GM21717 (cell line): ENCODE results near the gene SORCS2.

Source experiments
- ATAC-seq: cut with Tn5 transposase; IDR thresholded peaks from one replicate; pipeline ENCODE4 v1.9.1; 2021; ENCODE audit warnings: mild to moderate bottlenecking, moderate library complexity; ENCODE audit not compliant: unreplicated experiment

SORCS2 gene

DNA sequence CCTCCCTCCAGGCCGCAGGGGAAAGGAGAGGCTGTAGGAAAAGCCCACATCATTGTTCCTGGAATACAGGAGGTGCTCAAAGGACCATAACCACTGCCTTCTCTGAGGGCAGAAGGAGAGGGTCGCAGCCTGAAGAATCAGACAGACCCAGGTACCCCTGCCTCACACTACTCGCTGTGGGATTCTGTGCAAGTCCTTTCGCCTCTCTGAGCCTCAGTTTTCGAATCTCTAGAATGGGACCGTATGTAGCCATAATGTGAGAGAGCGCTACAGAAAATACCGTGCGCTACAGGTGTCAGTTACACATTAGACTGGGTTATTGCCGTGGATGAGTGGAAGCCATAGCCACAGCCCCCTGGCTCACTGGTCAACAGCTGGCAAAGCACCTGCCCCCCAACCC lies 320.6 kb downstream of the SORCS2 start:
- no peak for ATAC-seq

DNA sequence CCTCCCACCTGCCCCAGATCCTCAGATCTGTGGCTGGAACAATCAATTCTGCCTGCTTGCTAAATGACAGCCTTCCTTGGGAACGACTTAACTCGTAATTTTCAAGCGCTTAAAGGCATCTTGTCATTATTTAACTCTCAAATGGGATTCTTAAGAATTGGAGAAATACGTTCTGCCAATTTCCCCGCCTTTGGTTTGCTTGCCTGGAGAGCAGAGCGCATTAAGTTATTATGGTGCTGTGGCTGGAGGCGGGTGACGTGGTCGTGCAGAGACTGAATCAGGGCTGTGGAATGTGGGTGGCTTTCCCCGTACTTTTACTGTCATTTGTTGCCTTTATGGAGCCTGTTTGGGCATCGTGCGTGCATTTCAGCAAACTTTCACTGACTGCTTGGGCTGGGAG lies 321.3 kb downstream of the SORCS2 start:
- ATAC-seq, result no peak

DNA sequence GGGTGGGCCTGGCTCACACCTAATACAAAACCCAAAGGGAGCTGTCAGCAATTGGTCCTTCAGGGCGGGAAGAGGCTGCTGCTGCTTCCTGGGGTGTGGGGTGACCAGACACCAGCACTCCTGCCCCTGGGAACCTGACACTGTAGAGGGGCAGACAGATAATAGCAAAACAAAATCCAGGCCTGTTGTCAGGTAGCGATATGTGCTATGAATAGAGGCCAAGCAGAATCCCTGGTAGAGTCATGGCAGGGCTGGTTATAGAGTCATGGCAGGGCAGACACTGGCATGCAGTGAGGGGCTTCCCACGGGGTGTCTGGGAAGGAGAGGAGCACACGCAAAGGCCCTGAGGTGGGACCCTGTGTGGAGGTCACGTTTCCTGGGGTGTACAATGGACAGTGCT lies 321.9 kb downstream of the SORCS2 start:
- no peak for ATAC-seq

DNA sequence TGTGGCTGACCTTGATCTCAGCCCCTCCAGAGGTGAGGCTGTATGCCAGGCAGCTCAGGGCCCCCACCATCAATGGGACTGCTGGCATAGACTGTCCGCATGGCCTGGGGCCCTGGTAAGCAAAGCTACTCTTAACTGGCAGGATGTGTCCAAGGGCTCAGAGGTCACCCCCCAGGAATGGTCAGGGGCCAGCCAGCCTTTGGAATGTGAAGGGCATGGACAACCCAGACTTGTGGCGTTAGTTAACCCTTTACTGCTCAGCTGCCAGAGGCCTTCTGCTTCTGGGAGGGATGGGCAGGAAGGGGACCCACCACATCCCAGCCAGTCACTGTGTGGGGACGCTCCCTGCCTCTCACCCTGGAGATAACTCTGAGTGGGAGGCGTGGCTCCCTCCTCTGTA lies 322.5 kb downstream of the SORCS2 start:
- ATAC-seq, result no peak

DNA sequence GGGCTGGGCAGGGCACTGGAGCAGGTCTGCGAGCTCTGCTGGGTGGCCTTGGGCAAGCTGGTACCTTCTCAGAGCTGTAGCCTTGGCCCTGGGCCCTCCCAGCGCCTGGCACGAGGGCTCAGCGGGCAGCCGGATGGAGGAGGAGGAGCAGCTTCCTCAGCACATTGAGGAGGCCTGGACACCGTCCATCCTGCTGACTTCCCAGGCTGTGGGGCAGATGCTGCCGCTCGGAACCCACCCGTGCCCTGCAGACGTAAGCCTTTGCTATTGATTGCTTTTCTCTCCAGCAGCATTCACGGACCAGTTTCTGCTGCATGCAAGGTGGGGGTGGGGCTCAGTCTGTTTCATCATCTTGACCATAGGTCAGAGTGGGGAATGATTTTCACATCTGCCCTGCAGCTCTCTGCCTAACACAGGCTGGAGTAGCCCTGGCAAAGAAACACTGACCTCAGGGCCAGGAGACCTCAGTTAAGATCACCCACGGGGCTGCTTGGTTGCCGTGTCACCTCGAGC lies 323.1 kb downstream of the SORCS2 start:
- ATAC-seq, result no peak

DNA sequence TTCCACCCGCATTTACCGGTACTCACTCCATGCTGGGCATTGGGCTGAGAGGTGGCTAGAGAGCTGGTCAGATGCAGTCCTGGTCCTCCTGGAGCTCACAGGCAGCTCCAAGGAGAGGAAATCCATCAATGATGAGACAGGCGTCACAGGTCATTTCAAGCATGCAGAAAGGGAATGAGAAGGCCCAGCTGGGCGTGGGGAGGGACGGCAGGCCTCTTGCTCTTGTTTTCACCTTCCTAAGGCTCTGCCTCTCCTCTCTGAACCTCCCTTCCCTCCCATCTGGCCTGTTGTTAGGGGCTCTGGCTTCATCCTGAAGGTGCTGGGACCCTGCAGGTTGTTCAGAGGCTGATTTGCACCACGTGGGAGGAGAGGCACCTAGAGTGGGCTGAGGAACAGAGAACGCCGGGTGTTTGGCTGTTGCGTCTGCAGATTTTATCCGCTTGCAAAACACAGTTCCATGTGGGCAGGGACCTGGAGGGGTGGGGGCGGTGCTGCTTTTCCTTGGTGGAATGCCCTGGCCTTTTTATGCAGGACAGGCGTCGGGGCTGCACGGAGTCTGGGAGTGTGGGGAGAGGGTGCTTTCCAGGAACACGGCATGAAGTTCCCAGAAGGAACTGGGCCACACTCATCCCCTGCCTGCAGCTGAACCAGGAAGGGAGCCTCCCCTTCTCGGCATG lies 323.9 kb downstream of the SORCS2 start:
- no peak for ATAC-seq

DNA sequence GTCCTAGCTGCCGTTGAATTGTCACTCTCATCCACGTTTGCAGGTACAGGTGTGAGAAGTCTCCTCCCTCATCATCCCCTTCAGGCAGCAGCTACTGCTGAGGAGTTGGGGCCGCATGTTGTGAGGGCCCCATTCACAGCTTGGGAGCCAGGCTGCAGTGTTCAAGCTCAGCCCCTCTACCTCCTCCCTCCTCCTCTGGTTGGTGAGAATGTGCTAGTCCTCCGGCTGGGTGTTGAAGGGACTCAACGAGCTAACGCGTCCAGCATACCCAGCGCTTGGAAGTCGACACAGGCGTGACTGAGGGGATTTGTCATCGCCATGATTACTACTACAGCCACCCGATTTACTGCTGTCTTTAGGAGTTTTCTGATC lies 324.4 kb downstream of the SORCS2 start:
- no peak for ATAC-seq

DNA sequence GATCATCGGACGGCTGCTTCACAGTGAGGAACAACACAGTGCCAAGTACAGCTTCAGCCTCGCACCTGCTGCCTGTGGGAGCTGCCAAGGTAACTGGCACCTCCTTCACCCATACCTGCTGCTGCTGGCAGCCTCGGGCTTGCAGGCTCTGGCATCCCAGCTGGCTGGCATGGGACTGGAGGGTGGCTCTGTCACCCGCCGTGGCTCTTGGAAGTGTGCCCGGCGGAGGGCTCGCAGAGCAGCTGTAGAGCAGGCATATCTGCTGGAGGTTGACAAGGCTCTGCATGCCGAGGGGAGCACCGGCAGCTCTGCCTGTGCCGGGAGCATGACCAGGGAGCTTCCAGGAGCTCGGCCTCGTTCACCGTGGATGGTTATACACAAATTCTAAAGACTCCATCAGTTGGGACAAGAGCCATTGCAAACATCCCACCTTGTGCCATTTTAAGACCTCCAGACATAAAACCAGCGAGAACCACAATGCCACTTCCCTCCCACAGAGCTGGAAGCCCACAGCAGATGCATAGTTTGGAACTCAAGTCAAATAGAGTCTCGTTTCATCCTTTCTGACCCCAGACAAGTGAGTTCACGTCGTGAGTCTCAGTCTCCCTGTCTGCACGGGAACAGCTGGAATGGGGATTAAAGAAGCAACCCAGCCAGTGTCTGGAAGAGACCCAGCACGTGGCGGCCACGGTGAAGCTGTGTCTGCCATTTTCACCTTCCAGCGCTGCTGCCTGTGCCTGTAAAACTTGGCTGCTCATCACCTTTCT lies 326.7 kb downstream of the SORCS2 start:
- ATAC-seq, result no peak

DNA sequence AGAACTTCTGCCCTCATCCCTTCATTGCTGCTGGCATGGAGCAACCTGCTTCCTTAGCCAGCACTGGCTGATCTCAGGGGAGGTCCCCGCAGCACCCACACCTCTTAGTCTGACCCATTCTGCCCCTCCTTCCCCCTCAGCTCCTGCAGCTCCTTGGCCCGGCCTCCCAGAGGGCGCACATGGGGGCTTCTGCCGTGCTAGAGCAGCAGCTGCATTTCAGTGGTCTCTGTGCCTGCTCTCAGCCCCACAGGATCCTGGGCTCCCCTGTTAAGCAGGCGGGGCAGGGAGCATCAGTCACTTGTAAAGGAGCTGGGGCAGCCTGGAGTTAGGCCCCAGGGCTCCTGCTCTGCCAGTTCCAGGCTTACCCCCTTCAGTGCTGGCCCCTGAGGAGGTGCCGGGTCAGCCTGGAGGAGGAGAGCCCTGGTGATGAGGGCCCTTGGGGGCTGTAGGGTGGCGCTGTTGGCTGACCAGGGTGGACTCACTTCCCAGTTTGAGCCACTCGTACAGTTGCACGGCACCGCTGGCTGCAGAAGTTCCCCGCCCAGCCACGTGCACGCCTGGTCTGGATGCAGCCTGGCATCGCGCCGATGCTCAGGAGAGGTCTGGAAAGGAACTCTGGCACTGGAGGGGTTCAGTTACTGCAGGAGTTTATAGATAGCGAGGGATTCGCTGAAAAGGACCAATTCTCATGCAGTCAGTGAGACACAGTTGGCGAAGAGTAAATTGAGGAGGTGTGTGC lies 327.5 kb downstream of the SORCS2 start:
- no peak for ATAC-seq

DNA sequence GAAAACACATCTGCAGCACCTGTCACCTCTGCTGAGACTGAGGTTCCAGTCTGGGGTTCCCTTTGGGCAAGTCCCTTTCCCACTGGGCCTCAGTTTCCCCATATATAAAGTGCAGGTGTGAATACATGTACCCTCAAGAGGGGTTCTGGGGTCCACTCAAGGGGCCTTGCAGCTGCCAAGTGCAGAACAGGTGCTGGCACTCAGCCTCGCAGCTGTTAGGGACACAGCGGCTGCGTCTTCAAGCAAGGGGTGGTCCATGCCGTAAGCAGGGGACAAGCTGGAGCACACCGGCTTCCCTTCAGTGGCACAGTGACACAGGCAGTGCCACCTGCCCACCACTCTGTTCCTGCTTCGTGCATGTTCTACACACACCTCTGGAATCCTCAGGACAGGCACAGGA lies 329.3 kb downstream of the SORCS2 start:
- ATAC-seq, result no peak

DNA sequence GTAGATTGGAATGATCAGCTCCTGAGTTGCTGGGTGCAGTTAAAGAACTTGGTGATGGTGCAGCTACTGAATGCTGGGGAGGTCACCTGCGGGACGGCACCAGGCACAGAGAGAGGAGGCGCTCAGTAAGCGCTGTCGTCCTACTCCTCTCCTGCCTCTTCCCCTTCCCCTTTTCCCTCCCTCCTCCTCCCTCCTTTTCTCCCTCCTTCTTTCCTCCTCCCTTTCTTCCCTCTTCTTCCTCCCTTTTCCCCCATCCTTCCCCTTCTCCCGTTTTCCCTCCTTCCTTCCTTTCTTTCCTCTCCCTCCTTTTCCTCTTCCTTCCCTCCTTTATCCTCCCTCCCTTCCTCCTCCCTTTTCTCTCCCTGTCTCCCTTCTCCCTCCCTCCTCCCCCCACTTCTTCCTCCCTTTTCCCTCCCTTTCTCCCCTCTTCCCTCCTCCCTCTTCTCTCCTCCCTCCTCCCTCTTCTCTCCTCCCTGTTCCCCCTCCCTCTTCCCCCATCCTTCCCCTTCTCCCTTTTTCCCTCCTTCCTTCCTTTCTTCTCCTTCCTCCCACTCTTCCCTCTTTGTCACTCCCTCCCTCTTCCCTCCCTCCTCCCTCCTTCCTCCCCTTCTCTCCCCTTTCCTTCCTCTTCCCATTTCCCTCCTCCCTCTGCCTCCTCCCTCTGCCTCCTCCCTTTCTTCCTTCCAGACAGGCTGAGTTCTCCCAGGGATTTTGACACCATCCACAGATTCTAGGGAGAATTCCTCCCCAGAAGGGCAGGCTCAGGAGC lies 330.3 kb downstream of the SORCS2 start:
- no peak for ATAC-seq

DNA sequence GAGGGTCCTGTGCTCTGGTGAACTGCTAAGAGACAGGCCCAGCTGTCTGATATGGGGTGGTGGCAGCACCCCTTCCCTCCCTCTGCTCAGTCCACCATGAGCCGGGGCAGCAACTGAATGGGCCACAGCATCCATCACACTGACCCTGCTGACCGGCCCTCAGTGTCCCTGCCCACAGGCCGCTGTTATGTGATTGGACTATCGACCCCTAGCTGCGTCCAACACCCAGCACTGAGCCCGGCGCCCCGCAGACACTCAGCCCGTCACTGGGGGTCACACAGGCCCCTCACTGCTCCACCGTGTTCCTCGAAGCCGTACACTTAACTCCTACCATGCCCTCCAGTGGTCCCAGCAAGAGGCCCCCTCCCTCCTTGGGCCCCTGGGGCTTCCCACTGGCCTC lies 331.2 kb downstream of the SORCS2 start:
- ATAC-seq, result no peak

DNA sequence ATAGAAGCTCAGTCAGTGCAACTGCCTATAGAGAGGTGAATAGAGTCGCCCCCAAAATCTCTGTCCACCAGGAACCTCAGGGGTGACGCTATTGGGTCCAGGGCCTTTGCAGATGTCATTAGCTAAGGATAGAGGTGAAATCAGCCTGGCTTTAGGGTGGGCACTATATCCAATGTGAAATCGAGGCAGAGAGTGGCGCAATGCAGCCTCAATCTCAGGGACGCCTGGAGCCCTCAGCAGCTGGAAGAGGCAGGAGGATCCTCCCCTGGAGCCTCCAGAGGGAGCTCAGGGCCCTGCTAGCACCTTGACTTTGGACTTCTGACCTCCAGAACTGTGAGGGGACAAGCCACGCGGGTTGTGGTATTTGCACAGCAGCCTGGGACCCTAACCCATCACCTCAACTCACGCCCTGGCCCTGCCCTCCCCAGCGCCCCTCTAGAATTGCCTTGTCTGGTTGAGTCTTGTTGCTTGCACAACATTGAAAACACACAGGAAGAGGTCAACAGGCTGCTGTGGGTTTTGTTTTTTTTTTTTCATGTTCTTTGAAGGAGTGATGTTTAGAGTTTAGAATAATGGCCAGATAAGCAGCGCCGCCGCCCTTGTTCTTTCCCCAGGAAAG lies 331.8 kb downstream of the SORCS2 start:
- ATAC-seq, result no peak

DNA sequence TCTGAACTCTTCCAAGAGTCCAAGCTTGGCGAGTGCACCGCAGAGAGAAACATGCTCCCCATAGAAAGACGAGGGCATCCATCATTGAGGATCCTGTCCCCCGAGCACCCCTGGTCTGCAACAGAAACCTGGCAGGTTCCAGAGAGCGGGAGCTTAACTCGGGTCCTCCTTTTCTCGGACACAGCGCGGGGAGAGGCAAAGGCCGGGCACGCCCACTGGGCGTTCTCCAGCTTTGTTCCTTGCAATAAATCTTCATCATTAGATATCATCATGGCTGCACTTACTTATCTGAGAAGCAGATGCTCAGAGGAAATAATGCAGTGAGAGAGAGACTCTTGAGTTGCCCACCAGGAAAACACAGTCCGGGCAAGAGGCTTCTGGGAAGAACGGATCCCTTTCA lies 332.5 kb downstream of the SORCS2 start:
- ATAC-seq, result no peak

DNA sequence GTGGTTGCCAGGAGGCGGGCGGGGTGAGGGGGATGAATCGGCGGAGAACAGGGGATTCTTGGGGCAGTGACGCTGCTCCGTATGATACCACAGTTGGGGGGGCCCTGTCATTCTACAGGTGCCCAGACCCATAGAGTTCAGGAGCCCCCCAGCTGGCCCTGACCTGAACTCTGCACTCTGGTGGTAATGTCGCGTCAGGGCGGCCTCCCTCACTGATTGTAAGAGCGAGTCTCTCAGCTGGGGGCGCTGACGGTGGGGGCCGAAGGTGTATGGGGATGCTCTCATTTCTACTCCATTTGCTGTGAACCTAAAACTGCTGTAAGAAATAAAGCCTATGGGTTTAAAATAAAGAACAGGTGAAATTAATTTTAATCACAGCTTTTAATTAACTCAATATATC lies 334.2 kb downstream of the SORCS2 start:
- no peak for ATAC-seq

DNA sequence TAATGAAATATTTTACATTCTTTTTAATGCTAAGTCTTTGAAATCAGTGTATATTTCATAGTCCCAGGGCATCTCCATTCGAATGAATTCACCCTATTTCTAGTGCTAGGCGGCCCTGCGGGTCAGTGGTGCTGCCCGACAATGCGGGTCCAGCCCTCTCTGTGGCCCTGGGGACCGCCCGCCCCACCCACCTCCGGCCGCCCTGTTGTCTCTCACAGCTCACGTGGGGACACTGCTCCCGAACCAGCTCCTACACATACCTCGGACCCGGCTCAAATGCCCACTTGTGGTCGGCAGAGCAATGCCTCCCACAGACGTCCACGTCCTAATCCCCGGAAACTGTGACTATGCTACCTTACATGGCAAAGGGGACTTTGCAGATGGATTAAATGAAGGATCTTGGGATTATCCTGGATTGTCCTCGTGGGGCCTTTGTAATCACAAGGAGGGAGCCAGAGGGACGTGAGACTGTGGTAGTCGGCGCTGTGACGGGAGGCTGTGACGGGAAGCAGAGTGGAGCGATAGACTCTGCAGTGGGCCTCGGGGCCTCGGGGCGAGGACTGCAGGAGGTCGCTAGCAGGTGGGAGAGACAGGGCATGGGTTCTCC lies 334.7 kb downstream of the SORCS2 start:
- no peak for ATAC-seq

DNA sequence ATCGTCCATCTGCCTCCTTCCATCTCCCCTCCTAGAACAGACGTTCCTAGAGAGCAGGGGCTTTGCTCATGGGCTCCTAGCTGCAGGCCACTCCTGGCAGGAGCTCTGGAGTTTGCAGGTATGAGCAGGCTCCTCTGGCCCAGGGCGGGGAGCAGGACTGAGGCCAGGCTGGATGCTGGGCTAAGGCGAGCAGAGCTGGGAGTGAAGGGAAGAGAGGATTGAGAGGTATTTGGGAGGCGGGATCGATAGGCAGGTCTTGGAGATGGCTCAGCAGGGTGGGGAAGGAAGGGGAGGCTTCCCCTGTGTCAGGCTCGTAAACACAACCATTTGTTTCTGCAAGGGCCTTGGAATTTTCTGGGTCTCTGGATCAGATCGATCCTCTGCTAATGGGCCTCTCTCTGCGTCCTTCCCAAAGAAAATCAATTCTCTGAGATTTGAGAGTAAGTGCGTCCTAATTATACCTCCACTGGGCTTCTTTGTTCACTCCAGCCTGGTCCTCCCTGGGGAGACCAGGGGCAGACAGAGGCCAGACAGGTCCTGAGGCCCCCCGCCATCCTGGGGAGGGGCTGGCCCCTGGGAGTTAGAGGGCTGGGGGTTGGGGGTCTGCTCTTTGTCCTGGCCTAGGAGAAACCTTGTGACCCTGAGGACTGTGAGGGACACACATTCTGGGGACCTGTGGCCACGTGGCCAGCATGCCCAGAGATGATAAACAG lies 337.2 kb downstream of the SORCS2 start:
- ATAC-seq, result no peak

DNA sequence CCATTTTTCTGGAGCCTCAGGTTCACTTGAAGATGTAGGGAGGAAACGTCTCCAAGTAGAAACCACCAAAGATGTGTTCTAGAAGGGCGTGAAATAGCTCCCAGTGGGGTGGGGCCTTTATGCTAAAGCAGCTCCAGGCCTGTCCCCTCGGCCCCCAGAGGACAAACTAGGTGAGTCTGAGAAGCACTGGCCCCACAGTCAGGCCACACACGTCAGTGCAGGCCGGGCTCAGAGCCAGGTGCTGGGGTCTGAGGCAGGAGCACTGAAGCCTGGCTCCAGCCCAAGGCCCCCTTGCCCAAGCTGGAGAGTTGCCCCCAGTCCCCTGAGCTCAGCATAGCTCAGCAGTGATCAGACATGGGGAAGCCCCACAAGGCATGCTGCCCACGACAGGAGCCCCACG lies 337.7 kb downstream of the SORCS2 start:
- ATAC-seq, result no peak

DNA sequence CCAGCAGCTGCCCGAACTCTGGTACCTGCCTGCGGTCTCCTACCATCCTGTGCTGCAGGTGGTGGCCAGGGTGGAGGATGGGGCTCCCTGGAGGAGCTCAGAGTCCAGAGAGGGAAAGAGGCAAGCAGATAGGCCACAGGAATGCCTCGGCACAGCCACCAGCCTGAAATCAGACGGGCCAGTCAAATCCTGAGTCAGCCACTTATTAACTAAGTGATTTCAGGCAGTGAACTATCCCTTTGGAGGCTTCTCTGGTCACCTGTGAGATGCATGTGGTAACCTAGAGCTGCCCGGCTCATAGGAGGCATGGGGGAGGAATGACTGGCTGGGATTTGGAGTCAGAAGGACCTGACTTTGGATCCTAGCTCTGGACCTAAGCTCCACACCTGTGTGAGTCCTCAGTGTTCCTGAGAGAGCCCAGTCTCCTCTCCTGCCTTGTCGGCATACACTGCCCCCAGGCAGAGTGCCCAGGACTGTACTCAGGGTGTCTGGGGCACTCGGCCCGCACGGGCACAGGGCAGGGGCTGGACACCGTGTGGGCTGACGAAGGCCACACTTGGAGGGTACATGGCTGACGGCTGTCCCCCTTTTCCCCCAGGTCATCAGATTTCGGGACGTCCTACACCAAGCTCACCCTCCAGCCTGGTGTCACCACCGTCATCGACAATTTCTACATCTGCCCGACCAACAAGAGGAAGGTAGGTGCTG lies 338.7 kb downstream of the SORCS2 start:
- ATAC-seq, result no peak
